Suprapubic skin (tissue), 4 donors: Measurements from ENCODE around the gene PPP4R1. TPM values are rescaled to one million over a fixed set of nuclear protein-coding genes. Genes with fewer than 3 reads are reported as not detected.

Experiments used
- DNase-seq, 2 donors: peaks; one replicate each; pipeline ENCODE4 v3.0.0-alpha.2; 2019; ENCODE audit warnings: low spot score in 2 of 2
- H3K27ac ChIP-seq: fragments of 200-600 bp; sonication (generic); one replicate; pipeline ENCODE4 v1.5.1; 2019
- H3K27me3 ChIP-seq: fragments of 200-600 bp; sonication (generic); one replicate; pipeline ENCODE4 v1.5.1; 2019
- H3K36me3 ChIP-seq: fragments of 200-600 bp; sonication (generic); one replicate; pipeline ENCODE4 v1.5.1; 2019
- H3K4me1 ChIP-seq: fragments of 200-600 bp; sonication (generic); one replicate; pipeline ENCODE4 v1.5.1; 2019
- H3K4me3 ChIP-seq: fragments of 200-600 bp; sonication (generic); one replicate; pipeline ENCODE4 v1.5.1; 2019; ENCODE audit warnings: mild to moderate bottlenecking
- H3K9me3 ChIP-seq: fragments of 200-600 bp; sonication (generic); one replicate; pipeline ENCODE4 v1.5.1; 2019
- EP300 ChIP-seq: sonication (generic); formaldehyde crosslinking; IDR thresholded peaks from one replicate; pipeline ENCODE4 v1.6.1; 2017; ENCODE audit warnings: antibody characterized with exemption
- POLR2A ChIP-seq, 2 donors: fragments of 450-650 bp; IDR thresholded peaks; one replicate each; pipeline ENCODE4 v1.6.1; 2017; ENCODE audit warnings: antibody characterized with exemption in 2 of 2, mild to moderate bottlenecking in 2 of 2, moderate library complexity in 2 of 2
- POLR2AphosphoS5 ChIP-seq, 3 donors: sonication (generic); formaldehyde crosslinking; IDR thresholded peaks; one replicate each; pipeline ENCODE4 v1.6.1; 2017; ENCODE audit warnings: antibody characterized with exemption in 3 of 3
- WGBS: methylation state at CpG from one replicate; pipeline ENCODE4 v1.1.5; 2018; 5-methylcytosine and 5-hydroxymethylcytosine counted together
- total RNA-seq, 4 donors: library from RNA; depleted of rRNA; stranded (reverse); fragments of >200 nt; gene quantifications; one replicate each; pipeline ENCODE4 v1.1.0, GENCODE V29; 2016
- TF ChIP-seq, protein P1 (sequence below), 2 donors: fragments of 200-600 bp in 1 of 2; fragments of 450-650 bp in 1 of 2; sonication (generic) in 1 of 2; IDR thresholded peaks; one replicate each; pipeline ENCODE4 v1.5.1; 2016 to 2019; ENCODE audit warnings: antibody characterized with exemption in 2 of 2, mild to moderate bottlenecking in 1 of 2, moderate library complexity in 1 of 2

The PPP4R1 gene
- total RNA-seq, 4 donors from 2014 or later, result 82.3 to 153 (median 113) TPM

DNA sequence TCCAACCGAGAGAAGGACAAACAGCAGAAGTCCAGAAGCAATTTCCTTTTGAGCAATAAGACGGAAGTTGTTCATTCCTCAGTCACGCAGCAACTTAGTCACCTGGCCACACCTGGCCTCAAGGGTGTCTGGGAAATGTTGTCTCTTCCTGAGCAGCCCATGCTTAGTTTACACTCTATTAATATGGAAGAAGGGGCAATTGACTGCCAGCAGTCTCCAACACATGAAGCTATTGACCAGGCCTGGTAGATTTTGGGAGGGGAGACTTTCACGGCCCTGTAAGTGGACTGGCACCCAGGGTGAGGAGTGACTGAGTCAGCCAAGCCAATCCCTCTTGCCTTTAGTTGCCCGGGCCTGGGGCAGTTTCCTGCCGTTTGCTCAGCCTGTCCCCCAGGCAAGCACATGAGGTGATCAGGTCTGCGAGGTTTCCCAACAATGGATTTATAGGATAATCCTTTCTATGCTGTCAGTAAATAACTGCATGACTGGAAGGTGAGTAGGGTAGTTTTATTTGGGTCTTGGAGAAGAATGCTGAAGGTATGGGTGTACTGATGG is 43.8 kb upstream of the PPP4R1 start:
- H3K27me3 ChIP-seq, result no peaks in the 10 kb centered on the region
- H3K27ac ChIP-seq, result peak overlapping the region; percentile 10
- peaks cover 3% of the 10 kb centered on the region for H3K4me1 ChIP-seq
- no peak for TF ChIP-seq POLR2A (IDR thresholded peaks at IDR 0.05)
- no peaks in the 10 kb centered on the region for H3K36me3 ChIP-seq
- 66% methylated on average over 7 of the region's 7 CpGs for WGBS
- no peak overlapping the region for H3K4me3 ChIP-seq
- DNase-seq, result no peak
- H3K9me3 ChIP-seq, result no peaks in the 10 kb centered on the region

DNA sequence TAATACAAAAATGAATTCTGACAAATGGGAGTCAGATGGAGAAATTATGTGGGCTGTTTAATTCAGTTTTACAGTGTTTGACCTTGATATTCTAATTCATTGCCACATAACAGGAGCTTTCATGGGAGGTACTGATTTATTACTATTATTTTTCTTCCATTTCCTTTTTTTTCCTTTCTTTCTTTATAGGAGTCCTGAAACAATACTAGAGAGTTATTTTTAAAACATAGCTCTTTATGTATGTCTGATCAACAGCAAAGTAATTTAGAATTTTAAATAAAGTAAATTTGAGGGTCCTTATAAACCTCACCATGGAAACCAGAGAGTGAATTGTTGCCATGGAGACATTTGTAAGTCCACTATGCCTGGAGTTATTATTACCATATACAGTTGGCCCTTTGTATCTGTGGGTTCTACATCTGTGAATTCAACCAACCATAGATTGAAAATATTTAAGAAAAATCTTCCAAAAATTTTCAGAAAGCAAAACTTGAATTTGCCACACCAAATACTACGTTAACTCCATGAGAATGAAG is 40.9 kb upstream of the PPP4R1 start:
- no peaks in the 10 kb centered on the region for H3K27me3 ChIP-seq
- H3K36me3 ChIP-seq, result no peaks in the 10 kb centered on the region
- no peak for TF ChIP-seq POLR2A (IDR thresholded peaks at IDR 0.05)
- no peak for TF ChIP-seq POLR2AphosphoS5 (IDR thresholded peaks at IDR 0.05)
- TF ChIP-seq, protein P1, sequence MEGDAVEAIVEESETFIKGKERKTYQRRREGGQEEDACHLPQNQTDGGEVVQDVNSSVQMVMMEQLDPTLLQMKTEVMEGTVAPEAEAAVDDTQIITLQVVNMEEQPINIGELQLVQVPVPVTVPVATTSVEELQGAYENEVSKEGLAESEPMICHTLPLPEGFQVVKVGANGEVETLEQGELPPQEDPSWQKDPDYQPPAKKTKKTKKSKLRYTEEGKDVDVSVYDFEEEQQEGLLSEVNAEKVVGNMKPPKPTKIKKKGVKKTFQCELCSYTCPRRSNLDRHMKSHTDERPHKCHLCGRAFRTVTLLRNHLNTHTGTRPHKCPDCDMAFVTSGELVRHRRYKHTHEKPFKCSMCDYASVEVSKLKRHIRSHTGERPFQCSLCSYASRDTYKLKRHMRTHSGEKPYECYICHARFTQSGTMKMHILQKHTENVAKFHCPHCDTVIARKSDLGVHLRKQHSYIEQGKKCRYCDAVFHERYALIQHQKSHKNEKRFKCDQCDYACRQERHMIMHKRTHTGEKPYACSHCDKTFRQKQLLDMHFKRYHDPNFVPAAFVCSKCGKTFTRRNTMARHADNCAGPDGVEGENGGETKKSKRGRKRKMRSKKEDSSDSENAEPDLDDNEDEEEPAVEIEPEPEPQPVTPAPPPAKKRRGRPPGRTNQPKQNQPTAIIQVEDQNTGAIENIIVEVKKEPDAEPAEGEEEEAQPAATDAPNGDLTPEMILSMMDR (IDR thresholded peaks at IDR 0.05), result no peak
- no peak for TF ChIP-seq EP300
- H3K9me3 ChIP-seq, result no peaks in the 10 kb centered on the region
- 90% methylated on average over 1 of the region's 1 CpG for WGBS
- DNase-seq, result no peak
- no peak overlapping the region for H3K27ac ChIP-seq
- no peak overlapping the region for H3K4me3 ChIP-seq
- H3K4me1 ChIP-seq, result peaks cover 3% of the 10 kb centered on the region

DNA sequence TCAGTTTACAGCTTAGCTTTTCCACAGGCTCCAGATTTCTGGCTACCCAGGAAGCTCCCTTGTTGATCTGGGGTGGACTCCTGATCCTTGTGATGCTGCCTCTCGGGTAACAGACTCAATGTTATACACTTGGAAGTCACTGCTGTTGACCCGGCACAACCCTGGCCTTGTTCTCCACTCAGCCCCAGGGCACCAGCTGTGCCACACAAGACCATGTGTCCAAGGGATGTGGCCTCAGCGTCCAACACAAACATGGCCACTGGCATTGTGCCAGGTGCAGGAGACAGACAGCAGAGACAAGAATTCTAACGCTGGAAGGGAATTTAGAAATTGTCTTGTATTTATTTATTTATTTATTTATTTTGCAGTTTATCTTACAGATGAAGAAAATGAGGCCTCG is 39.0 kb upstream of the PPP4R1 start:
- Histone ChIP-seq H3K4me1 (peaks cover 6% of the 10 kb centered on the region), H3K36me3 (no peaks in the 10 kb centered on the region), H3K27ac (no peak overlapping the region), H3K27me3 (no peaks in the 10 kb centered on the region), H3K9me3 (no peaks in the 10 kb centered on the region), H3K4me3 (no peak overlapping the region)
- peak; percentile 71 to 82 for DNase-seq
- TF ChIP-seq POLR2AphosphoS5 (IDR thresholded peaks at IDR 0.05) (no peak), POLR2A (IDR thresholded peaks at IDR 0.05) (no peak), EP300 (no peak)
- TF ChIP-seq, protein P1 (IDR thresholded peaks at IDR 0.05), result no peak
- WGBS, result 46% methylated on average over 5 of the region's 5 CpGs

DNA sequence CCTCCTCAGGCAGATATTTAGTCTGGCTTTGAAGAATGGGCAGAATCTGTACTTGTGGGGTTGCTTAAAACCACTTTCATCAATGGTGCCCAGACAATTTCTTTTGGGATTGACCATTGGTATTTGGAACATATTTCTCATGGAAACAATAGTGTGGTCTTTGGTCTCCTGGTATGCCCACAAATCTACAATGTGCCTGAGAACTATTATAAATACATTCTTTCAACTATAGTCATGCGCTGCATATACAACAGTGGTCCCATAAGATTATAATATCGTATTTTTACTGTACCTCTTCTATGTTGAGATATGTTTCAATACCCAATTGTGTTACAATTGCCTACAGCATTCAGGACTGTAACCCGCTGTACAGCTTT is 34.8 kb upstream of the PPP4R1 start:
- WGBS, result 92% methylated on average over 3 of the region's 3 CpGs
- H3K36me3 ChIP-seq, result no peaks in the 10 kb centered on the region
- no peaks in the 10 kb centered on the region for H3K27me3 ChIP-seq

DNA sequence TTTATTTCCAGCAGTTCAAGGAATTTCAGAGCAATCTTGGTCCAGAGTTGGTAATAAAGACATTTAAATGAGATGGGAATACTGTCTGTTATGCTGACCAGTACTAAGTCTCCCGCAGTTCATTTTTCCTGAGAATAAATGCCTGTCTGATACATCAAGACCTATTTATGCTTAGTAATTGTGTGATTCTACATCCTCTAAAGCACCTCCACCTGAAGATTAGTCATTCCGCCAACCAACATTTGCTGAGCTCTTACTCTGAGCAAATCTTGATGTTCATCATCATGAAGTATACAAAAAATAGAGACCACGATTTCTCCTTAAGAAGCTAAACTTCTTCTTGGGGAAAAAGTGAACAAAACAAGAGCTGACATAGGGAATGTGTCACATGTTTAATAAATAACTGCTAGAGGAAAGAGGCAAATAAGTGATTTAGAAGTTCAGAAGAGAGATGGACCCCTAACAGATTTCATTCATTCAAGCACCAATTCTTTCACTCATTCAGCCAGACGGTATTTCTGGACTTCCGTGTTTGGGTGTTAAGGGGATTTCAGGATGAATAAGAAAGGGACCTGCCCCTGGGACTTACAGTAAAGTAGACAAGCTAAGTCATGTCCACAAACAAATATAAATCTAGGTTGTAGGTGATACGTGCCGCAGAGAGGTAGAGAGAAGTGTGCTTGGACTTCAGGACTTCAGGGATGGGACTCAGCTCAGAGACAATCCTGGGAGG is 34.2 kb upstream of the PPP4R1 start:
- Histone ChIP-seq H3K27ac (no peak overlapping the region), H3K27me3 (no peaks in the 10 kb centered on the region), H3K36me3 (no peaks in the 10 kb centered on the region), H3K4me3 (no peak overlapping the region), H3K9me3 (no peaks in the 10 kb centered on the region), H3K4me1 (peaks cover 8% of the 10 kb centered on the region)
- no peak for DNase-seq
- no peak for TF ChIP-seq POLR2AphosphoS5 (IDR thresholded peaks at IDR 0.05)
- no peak for TF ChIP-seq POLR2A (IDR thresholded peaks at IDR 0.05)
- TF ChIP-seq, protein P1 (IDR thresholded peaks at IDR 0.05), result no peak
- no peak for TF ChIP-seq EP300
- 61% methylated on average over 7 of the region's 7 CpGs for WGBS

More for the DNA sequence above, 34.8 kb upstream of the PPP4R1 start:
- H3K27ac ChIP-seq, result no peak overlapping the region
- DNase-seq, result no peak
- no peak overlapping the region for H3K4me3 ChIP-seq
- TF ChIP-seq, protein P1 (IDR thresholded peaks at IDR 0.05), result no peak
- TF ChIP-seq POLR2AphosphoS5 (IDR thresholded peaks at IDR 0.05), result no peak
- TF ChIP-seq EP300, result no peak
- no peak for TF ChIP-seq POLR2A (IDR thresholded peaks at IDR 0.05)
- H3K9me3 ChIP-seq, result no peaks in the 10 kb centered on the region
- H3K4me1 ChIP-seq, result peaks cover 4% of the 10 kb centered on the region
